Transverse colon (tissue), 4 donors: Measurements from ENCODE around the gene AZU1. TPM values are rescaled to one million over a fixed set of nuclear protein-coding genes. Genes with fewer than 3 reads are reported as not detected.
A peak's percentile ranks its signal among the peaks of the same experiment; 100 is the strongest.

Source experiments
- DNase-seq: peaks from one replicate; pipeline ENCODE4 v3.0.0-alpha.2; 2019
- H3K27ac ChIP-seq, 4 donors: fragments of 200-600 bp; sonication (generic); 2 replicates each; pipeline ENCODE4 v1.5.1; 2016 to 2018; ENCODE audit warnings: inconsistent platforms in 4 of 4
- H3K27me3 ChIP-seq: fragments of 200-600 bp; sonication (generic); 2 replicates; pipeline ENCODE4 v1.5.1; 2017; ENCODE audit warnings: inconsistent platforms
- H3K36me3 ChIP-seq, 4 donors: fragments of 200-600 bp; sonication (generic); 2 replicates each; pipeline ENCODE4 v1.5.1; 2017 to 2019; ENCODE audit warnings: inconsistent platforms in 4 of 4
- H3K4me1 ChIP-seq, 4 donors: fragments of 200-600 bp; sonication (generic); 2 replicates each; pipeline ENCODE4 v1.5.1; 2017 to 2020; ENCODE audit warnings: inconsistent platforms in 4 of 4
- H3K4me3 ChIP-seq, 4 donors: fragments of 200-600 bp; sonication (generic); 1 replicate in 1 of 4; 2 replicates in 3 of 4; pipeline versions ENCODE4 v1.5.1 to v1.6.1; 2017 to 2019; ENCODE audit warnings: inconsistent platforms in 4 of 4
- H3K9me3 ChIP-seq, 2 donors: fragments of 200-600 bp; sonication (generic); 2 replicates each; pipeline ENCODE4 v1.5.1; 2017 to 2019; ENCODE audit warnings: inconsistent platforms in 2 of 2
- EP300 ChIP-seq: sonication (generic); formaldehyde crosslinking; IDR thresholded peaks from one replicate; pipeline ENCODE4 v1.6.1; 2017; ENCODE audit warnings: antibody characterized with exemption, low read depth
- POLR2A ChIP-seq: fragments of 450-650 bp; IDR thresholded peaks from one replicate; pipeline ENCODE4 v1.6.1; 2016; ENCODE audit warnings: antibody characterized with exemption, mild to moderate bottlenecking, moderate library complexity
- POLR2AphosphoS5 ChIP-seq, 3 donors: sonication (generic); formaldehyde crosslinking; IDR thresholded peaks; one replicate each; pipeline ENCODE4 v1.6.1; 2016; ENCODE audit warnings: antibody characterized with exemption in 3 of 3
- WGBS, 2 donors: methylation state at CpG; one replicate each; pipeline ENCODE4 v1.1.5; 2018; ENCODE audit warnings: low coverage in 1 of 2; 5-methylcytosine and 5-hydroxymethylcytosine counted together
- in situ Hi-C, 4 donors: fragments of 200-750 bp; cut with MboI; loops; one replicate each; pipeline versions ENCODE4 v1.15.0 to v1.15.1; 2017; ENCODE audit warnings: low sequenced_read_pairs in 3 of 4, low pct_ligation_motif_present in 1 of 4, low pct_unique_long_range_greater_than_20kb in 1 of 4
- intact Hi-C: fragments of 100-400 bp; cut with DNase I; formaldehyde crosslinking; loops from one replicate; pipeline ENCODE4 v1.15.1; 2023; ENCODE audit warnings: low total_unique reads
- total RNA-seq, 4 donors: library from RNA; depleted of rRNA; stranded (reverse); fragments of >200 nt; gene quantifications; one replicate each; pipeline ENCODE4 v1.1.0, GENCODE V29; 2016
- TF ChIP-seq, protein P1 (sequence below), 5 experiments: fragments of 200-600 bp in 3 of 5; fragments of 450-650 bp in 2 of 5; sonication (generic) in 3 of 5; IDR thresholded peaks; 1 replicate in 2 of 5; 2 replicates in 3 of 5; pipeline ENCODE4 v1.5.1; 2016 to 2017; ENCODE audit warnings: antibody characterized with exemption in 5 of 5, inconsistent platforms in 3 of 5, mild to moderate bottlenecking in 2 of 5, moderate library complexity in 1 of 5

AZU1 gene
- total RNA-seq, 4 donors from 2014 or later = not detected

DNA sequence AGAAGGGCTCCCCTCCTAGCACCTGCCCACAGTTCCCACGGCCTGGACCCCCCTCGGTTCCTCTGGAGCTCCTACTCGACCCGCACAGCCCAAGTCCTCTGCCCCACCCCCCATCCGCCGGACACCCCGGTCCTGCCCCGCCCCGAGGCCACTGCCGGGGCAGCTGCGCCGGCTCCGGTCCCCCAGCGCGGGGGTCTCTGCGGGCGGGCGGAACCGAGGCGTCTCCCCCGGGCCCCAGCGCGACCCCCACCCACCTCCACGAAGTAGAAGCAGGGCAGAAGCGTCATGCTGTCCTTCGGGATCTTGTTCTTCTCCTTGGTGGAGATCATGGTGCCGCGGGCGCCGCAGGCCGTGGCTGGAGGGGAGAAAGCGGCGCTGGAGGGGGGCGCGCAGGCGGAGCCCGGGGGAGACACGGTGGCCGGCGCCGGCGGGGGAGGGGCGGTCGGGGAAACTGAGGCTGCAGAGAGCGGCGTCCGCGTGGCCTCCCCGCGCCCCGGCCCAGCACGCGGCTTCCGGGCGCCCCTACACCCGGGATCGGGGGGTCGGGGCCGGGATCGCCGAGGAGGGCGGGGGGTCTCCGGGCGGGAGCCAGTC is 6.3 kb upstream of the AZU1 start:
- no peak for DNase-seq
- Histone ChIP-seq H3K27me3 (peaks cover 53% of the 10 kb centered on the region), H3K36me3 (no peaks in the 10 kb centered on the region), H3K4me3 (peak overlapping the region in 3 of 4 donors; percentile 14 to 40 (median 24)), H3K4me1 (peaks cover 0 to 16% (median 14%) of the 10 kb centered on the region in 4 donors), H3K27ac (no peak overlapping the region), H3K9me3 (no peaks in the 10 kb centered on the region)
- intact Hi-C loops (no loop called here), in situ Hi-C loops (no loop called here)
- WGBS, 2 donors = 0% methylated on average over 3 of the region's 64 CpGs; no CpG with 5 or more reads in 1 of the 2 donors
- TF ChIP-seq POLR2AphosphoS5 (IDR thresholded peaks at IDR 0.05) (no peak), POLR2A (no peak), EP300 (no peak)
- TF ChIP-seq, protein P1, sequence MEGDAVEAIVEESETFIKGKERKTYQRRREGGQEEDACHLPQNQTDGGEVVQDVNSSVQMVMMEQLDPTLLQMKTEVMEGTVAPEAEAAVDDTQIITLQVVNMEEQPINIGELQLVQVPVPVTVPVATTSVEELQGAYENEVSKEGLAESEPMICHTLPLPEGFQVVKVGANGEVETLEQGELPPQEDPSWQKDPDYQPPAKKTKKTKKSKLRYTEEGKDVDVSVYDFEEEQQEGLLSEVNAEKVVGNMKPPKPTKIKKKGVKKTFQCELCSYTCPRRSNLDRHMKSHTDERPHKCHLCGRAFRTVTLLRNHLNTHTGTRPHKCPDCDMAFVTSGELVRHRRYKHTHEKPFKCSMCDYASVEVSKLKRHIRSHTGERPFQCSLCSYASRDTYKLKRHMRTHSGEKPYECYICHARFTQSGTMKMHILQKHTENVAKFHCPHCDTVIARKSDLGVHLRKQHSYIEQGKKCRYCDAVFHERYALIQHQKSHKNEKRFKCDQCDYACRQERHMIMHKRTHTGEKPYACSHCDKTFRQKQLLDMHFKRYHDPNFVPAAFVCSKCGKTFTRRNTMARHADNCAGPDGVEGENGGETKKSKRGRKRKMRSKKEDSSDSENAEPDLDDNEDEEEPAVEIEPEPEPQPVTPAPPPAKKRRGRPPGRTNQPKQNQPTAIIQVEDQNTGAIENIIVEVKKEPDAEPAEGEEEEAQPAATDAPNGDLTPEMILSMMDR (IDR thresholded peaks at IDR 0.05) = no peak

DNA sequence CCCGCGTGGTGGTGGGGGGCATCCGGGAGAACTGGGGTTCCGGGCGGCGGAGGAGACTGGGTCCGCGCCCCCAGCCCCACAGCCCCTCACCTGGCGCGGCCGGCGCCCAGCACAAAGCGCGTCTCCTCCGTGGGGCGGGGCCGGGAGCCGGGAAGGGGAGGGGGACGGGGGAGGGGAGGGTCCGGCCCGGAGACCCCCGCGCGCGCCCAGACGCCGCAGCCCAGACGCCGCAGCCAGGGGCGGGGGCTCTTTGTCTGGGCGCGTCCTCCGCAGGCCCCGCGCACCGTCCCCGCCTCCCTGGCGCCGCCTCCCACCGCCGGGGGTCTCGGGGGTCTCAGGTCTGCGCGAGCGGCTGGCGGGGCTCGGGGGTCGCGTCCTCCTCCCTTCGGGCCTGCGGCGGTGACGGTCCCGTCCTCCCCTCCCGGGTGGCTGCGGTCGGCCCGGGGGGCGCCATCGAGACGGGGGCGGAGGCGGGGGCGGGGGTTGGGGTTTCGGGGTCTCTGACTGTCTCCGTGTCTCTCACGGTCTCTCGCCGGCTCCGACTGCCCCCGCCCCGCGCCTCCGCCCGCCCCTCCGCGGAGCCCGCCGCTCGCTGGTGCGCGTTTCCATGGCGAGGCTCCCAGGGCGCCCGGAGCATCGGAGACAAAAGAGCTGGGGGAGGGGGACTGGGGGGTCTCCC is 5.7 kb upstream of the AZU1 start, which contains the start of gene PLPPR3:
TSS of gene PLPPR3 (minus strand) at position 131 of the 679 bp plus-strand sequence. CDS start 396 bp downstream, outside the sequence.
- WGBS, 2 donors = 15% methylated on average over 17 of the region's 86 CpGs; no CpG with 5 or more reads in 1 of the 2 donors
- intact Hi-C loops = no loop called here
- TF ChIP-seq POLR2AphosphoS5 (IDR thresholded peaks at IDR 0.05) (no peak), POLR2A (no peak), EP300 (no peak)
- TF ChIP-seq, protein P1 (IDR thresholded peaks at IDR 0.05) = no peak
- Histone ChIP-seq H3K4me1 (peaks cover 0 to 16% (median 14%) of the 10 kb centered on the region in 4 donors), H3K9me3 (no peaks in the 10 kb centered on the region), H3K4me3 (peak within 1 kb of the TSS in 3 of 4 donors; percentile 14 to 40 (median 24)), H3K27ac (no peak within 1 kb of the TSS), H3K36me3 (no peaks in the 10 kb centered on the region), H3K27me3 (peaks cover 57% of the 10 kb centered on the region)
- no peak for DNase-seq
- in situ Hi-C loops = no loop called here

DNA sequence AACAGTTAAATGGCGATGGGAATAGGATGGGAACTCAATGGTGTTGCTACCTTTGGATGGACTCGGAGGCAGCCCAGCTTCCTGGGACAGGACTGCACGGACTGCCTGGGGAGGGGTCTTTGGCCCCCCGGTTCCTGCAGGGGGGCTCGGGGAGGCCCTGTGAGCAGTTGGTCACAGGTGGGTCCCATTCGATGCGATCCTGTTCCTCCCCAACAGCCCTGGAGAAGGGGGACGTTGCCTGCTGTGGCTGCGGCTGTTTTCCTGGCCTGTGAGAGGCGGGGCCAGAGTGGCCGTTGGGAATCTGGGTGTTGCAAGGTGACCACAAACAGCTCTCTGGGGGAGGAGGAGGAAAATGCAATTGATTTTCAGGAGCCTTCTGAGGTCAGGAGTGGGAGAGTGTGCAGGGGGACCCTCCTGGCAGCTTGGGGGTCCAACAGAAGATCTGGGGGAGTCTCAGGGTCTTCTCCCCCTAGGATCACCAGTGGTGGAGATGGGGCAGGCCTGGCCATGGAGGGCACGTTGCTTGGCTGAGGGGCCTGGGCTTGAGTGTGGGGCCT is 4.0 kb upstream of the AZU1 start:
- no peaks in the 10 kb centered on the region for H3K36me3 ChIP-seq
- H3K27me3 ChIP-seq = peaks cover 61% of the 10 kb centered on the region
- 41 to 100% methylated on average over 1 to 12 of the region's 12 CpGs for WGBS, 2 donors
- H3K27ac ChIP-seq = no peak overlapping the region
- peaks cover 0 to 16% (median 16%) of the 10 kb centered on the region in 4 donors for H3K4me1 ChIP-seq
- in situ Hi-C loops = no loop called here
- TF ChIP-seq POLR2A = no peak
- TF ChIP-seq, protein P1 (IDR thresholded peaks at IDR 0.05) = no peak
- TF ChIP-seq POLR2AphosphoS5 (IDR thresholded peaks at IDR 0.05) = no peak
- peak; percentile 40 for DNase-seq
- no peak overlapping the region for H3K4me3 ChIP-seq
- no peaks in the 10 kb centered on the region for H3K9me3 ChIP-seq
- intact Hi-C loops = no loop called here

DNA sequence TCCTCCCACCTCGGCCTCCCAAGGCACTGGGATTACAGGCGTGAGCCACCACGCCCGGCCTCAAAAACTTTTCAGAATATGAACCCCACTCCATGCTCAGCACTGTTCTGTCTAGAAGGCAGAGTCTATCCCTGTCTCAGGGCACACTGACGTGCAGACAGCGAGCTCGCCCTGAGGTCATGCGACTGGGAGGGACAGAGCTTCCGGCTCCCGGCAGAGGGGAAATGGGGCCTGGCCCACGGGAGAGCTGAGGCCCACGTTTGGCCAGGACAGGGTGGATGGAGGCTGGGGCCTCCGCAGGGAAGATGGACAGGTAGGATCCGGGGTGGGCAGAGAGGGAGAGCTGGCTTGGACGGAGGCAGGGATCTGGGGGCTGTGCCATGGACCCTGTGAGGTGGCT is 2.8 kb upstream of the AZU1 start:
- no peak overlapping the region for H3K4me3 ChIP-seq
- intact Hi-C loops (no loop called here), in situ Hi-C loops (no loop called here)
- peaks cover 0 to 16% (median 16%) of the 10 kb centered on the region in 4 donors for H3K4me1 ChIP-seq
- peaks cover 69% of the 10 kb centered on the region for H3K27me3 ChIP-seq
- H3K27ac ChIP-seq = no peak overlapping the region
- H3K36me3 ChIP-seq = no peaks in the 10 kb centered on the region
- no peak for DNase-seq
- TF ChIP-seq EP300 = no peak
- TF ChIP-seq, protein P1 (IDR thresholded peaks at IDR 0.05) = no peak
- no peak for TF ChIP-seq POLR2AphosphoS5 (IDR thresholded peaks at IDR 0.05)
- TF ChIP-seq POLR2A = no peak
- H3K9me3 ChIP-seq = no peaks in the 10 kb centered on the region
- WGBS, 2 donors = 59 to 100% methylated on average over 3 to 14 of the region's 15 CpGs
